ENCODE results near the gene PARP1. TPM values are rescaled to one million over a fixed set of nuclear protein-coding genes. Genes with fewer than 3 reads are reported as not detected.

Gene PARP1
- total and polyA plus RNA-seq, 2 donors (not counting 1 experiment from before 2014, with no cell fraction given): 61.7 to 78.4 TPM

DNA sequence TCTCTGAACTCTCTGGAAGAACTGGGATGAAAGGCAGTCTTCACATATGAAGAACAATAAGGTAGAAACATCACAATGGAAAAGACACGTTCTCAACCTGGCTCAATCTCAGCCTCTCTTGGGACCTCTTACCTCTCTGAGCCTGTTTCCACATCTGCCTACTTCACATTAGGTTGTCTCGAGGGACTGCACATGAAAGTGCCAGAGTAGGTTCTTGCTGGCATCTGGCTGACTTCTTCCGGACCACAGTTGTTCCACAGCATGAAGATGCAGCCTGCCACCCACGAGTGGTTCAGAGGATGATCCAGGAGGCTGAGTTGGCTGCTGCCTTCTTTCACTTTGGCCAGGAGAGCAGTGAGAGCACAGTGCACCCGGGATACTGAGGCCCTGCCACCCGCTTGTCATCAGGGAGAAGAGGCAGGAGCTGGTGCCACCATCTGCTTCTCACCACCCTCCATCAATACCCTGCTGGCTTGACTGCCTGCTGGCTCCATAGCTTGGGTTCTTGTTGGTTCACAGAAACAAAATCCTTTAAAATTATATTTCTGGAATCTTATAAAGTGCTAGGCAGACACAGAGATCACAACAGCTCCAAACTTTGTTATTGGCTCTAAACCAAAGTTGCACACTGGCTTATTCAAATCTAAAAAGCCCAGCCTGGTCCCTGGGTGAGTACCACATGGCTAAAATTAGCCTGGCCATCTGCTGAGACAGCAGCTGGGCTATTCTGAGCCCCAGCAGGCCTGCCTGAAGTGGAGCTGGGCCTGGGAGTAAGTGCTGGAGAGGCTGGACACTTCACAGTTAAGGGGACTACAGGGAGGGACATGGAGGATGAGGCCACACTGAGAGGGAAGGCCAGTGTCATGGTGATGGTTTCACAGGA, 52.0 kb downstream of the PARP1 start:
- H3K79me2 ChIP-seq (ENCODE audit: control insufficient read depth, insufficient read depth, low read length): no peaks in the 10 kb centered on the region
- no peaks in the 10 kb centered on the region for H3K9me3 ChIP-seq (ENCODE audit: control insufficient read depth, insufficient read depth, low read depth, low read length)
- TF ChIP-seq, protein P1, sequence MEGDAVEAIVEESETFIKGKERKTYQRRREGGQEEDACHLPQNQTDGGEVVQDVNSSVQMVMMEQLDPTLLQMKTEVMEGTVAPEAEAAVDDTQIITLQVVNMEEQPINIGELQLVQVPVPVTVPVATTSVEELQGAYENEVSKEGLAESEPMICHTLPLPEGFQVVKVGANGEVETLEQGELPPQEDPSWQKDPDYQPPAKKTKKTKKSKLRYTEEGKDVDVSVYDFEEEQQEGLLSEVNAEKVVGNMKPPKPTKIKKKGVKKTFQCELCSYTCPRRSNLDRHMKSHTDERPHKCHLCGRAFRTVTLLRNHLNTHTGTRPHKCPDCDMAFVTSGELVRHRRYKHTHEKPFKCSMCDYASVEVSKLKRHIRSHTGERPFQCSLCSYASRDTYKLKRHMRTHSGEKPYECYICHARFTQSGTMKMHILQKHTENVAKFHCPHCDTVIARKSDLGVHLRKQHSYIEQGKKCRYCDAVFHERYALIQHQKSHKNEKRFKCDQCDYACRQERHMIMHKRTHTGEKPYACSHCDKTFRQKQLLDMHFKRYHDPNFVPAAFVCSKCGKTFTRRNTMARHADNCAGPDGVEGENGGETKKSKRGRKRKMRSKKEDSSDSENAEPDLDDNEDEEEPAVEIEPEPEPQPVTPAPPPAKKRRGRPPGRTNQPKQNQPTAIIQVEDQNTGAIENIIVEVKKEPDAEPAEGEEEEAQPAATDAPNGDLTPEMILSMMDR (conservative IDR thresholded peaks at IDR 0.05 in 1 of 2, IDR thresholded peaks at IDR 0.05 in 1 of 2; ENCODE audit: low read depth in 1 of 2, low read length in 2 of 2): no peak
- no peak for TF ChIP-seq EZH2 (IDR thresholded peaks at IDR 0.05; ENCODE audit: low read length, missing control alignments)
- H3K9ac ChIP-seq (ENCODE audit: insufficient read depth, low read length): no peak overlapping the region
- H2AFZ ChIP-seq (ENCODE audit: low read length): no peak overlapping the region
- no peaks in the 10 kb centered on the region for H3K36me3 ChIP-seq (ENCODE audit: control insufficient read depth, insufficient read depth, low read length)
- no peak overlapping the region for H3K4me3 ChIP-seq (replicated peaks in 1 of 4; ENCODE audit: control extremely low read depth in 1 of 4, insufficient read depth in 1 of 4, low read depth in 3 of 4, low read length in 4 of 4)
- DNase-seq (ENCODE audit: low read depth in 2 of 2): no peak
- H4K20me1 ChIP-seq (ENCODE audit: control insufficient read depth, extremely low read depth, insufficient read depth, low read length): no peaks in the 10 kb centered on the region
- no peaks in the 10 kb centered on the region for H3K27me3 ChIP-seq (ENCODE audit: control insufficient read depth, insufficient read depth, low read length)
- H3K4me2 ChIP-seq (ENCODE audit: extremely low read depth, insufficient read depth, low read length): no peak overlapping the region
- H3K27ac ChIP-seq (ENCODE audit: insufficient read depth, low read length): no peak overlapping the region
- no peaks in the 10 kb centered on the region for H3K4me1 ChIP-seq (ENCODE audit: control insufficient read depth, extremely low read depth, insufficient read depth, low read length)

DNA sequence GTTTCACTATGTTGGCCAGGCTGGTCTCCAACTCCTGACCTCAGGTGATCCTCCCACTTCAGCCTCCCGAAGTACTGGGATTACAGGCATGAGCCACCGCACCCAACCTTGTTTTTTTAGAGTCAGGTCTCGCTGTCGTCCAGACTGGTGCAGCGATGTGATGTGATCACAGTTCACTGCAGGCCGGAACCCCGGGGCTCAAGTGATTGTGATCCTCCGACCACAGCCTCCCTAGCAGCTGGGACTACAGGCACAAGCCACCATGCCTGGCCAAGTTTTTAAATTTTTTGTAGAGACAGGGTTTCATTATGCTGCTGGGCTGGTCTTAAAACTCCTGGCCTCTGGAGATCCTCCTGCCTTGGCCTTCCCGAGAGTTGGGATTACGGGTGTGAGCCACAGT, 52.9 kb downstream of the PARP1 start:
- Histone ChIP-seq H3K27me3 (ENCODE audit: control insufficient read depth, insufficient read depth, low read length) (no peaks in the 10 kb centered on the region), H3K4me3 (replicated peaks in 1 of 4; ENCODE audit: control extremely low read depth in 1 of 4, insufficient read depth in 1 of 4, low read depth in 3 of 4, low read length in 4 of 4) (no peak overlapping the region), H3K4me1 (ENCODE audit: control insufficient read depth, extremely low read depth, insufficient read depth, low read length) (no peaks in the 10 kb centered on the region), H3K27ac (ENCODE audit: insufficient read depth, low read length) (no peak overlapping the region), H3K79me2 (ENCODE audit: control insufficient read depth, insufficient read depth, low read length) (no peaks in the 10 kb centered on the region), H3K9me3 (ENCODE audit: control insufficient read depth, insufficient read depth, low read depth, low read length) (no peaks in the 10 kb centered on the region), H3K36me3 (ENCODE audit: control insufficient read depth, insufficient read depth, low read length) (no peaks in the 10 kb centered on the region), H4K20me1 (ENCODE audit: control insufficient read depth, extremely low read depth, insufficient read depth, low read length) (no peaks in the 10 kb centered on the region), H2AFZ (ENCODE audit: low read length) (no peak overlapping the region), H3K4me2 (ENCODE audit: extremely low read depth, insufficient read depth, low read length) (no peak overlapping the region), H3K9ac (ENCODE audit: insufficient read depth, low read length) (no peak overlapping the region)
- TF ChIP-seq, protein P1 (conservative IDR thresholded peaks at IDR 0.05 in 1 of 2, IDR thresholded peaks at IDR 0.05 in 1 of 2; ENCODE audit: low read depth in 1 of 2, low read length in 2 of 2): no peak
- TF ChIP-seq EZH2 (IDR thresholded peaks at IDR 0.05; ENCODE audit: low read length, missing control alignments): no peak
- no peak for DNase-seq (ENCODE audit: low read depth in 2 of 2)

DNA sequence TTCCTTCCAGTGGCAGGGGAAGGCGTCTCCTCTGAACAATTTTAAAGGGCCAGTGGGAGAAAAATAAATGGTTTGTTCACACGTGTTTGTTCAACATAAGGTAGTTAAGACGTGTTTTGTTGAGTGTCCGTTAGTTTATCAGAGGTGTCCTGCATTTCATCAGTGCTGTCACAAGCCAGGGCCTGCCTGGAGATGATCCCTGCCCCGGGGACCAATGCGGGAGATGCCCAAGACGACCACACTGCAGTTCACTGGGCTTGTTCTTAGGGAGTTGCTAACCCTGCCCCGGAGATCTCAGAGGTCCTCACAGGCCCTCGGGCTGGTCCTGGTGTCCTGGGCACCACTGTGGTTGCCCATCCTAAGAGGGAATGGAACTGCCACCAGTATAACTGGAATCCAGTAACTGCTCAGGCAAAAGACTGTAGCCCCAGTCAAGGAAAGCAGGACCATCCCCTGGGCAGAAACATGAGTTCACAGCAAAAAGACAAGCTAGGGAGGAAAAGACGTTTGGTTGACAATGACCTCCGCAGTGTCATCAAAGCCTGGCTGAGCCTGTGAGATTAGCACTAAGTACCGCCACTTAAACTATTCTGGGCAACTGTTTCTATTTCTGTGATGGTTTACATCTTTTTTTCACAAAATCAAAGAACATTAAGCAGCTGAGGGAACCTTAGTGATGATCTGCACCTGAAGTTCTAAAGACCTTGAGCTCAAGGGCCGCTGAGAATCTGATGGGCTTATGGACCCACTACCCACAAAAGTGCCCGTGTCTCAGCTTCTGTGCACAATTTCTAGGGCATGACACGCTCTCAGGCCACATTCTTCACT, 54.0 kb downstream of the PARP1 start:
- Histone ChIP-seq H3K27me3 (ENCODE audit: control insufficient read depth, insufficient read depth, low read length) (no peaks in the 10 kb centered on the region), H4K20me1 (ENCODE audit: control insufficient read depth, extremely low read depth, insufficient read depth, low read length) (no peaks in the 10 kb centered on the region), H3K9me3 (ENCODE audit: control insufficient read depth, insufficient read depth, low read depth, low read length) (no peaks in the 10 kb centered on the region), H3K4me1 (ENCODE audit: control insufficient read depth, extremely low read depth, insufficient read depth, low read length) (no peaks in the 10 kb centered on the region), H3K9ac (ENCODE audit: insufficient read depth, low read length) (no peak overlapping the region), H3K27ac (ENCODE audit: insufficient read depth, low read length) (no peak overlapping the region), H3K36me3 (ENCODE audit: control insufficient read depth, insufficient read depth, low read length) (no peaks in the 10 kb centered on the region), H3K79me2 (ENCODE audit: control insufficient read depth, insufficient read depth, low read length) (no peaks in the 10 kb centered on the region), H3K4me3 (replicated peaks in 1 of 4; ENCODE audit: control extremely low read depth in 1 of 4, insufficient read depth in 1 of 4, low read depth in 3 of 4, low read length in 4 of 4) (no peak overlapping the region), H2AFZ (ENCODE audit: low read length) (no peak overlapping the region), H3K4me2 (ENCODE audit: extremely low read depth, insufficient read depth, low read length) (no peak overlapping the region)
- no peak for DNase-seq (ENCODE audit: low read depth in 2 of 2)
- TF ChIP-seq, protein P1 (conservative IDR thresholded peaks at IDR 0.05 in 1 of 2, IDR thresholded peaks at IDR 0.05 in 1 of 2; ENCODE audit: low read depth in 1 of 2, low read length in 2 of 2): no peak
- no peak for TF ChIP-seq EZH2 (IDR thresholded peaks at IDR 0.05; ENCODE audit: low read length, missing control alignments)

Measured in fibroblast of lung (primary cell).